IMR-90 (cell line): ENCODE data around the gene F12.

Experiments
- POLR2A ChIP-seq: IDR thresholded peaks from 2 replicates; pipeline ENCODE4 v1.6.1; 2012; ENCODE audit warnings: mild to moderate bottlenecking, low read depth, low read length
- TF ChIP-seq, protein P1 (sequence below): conservative IDR thresholded peaks from 2 replicates; pipeline ENCODE4 v1.5.1; 2012; ENCODE audit warnings: mild to moderate bottlenecking, low read depth, low read length, improper control_type of control experiment

DNA sequence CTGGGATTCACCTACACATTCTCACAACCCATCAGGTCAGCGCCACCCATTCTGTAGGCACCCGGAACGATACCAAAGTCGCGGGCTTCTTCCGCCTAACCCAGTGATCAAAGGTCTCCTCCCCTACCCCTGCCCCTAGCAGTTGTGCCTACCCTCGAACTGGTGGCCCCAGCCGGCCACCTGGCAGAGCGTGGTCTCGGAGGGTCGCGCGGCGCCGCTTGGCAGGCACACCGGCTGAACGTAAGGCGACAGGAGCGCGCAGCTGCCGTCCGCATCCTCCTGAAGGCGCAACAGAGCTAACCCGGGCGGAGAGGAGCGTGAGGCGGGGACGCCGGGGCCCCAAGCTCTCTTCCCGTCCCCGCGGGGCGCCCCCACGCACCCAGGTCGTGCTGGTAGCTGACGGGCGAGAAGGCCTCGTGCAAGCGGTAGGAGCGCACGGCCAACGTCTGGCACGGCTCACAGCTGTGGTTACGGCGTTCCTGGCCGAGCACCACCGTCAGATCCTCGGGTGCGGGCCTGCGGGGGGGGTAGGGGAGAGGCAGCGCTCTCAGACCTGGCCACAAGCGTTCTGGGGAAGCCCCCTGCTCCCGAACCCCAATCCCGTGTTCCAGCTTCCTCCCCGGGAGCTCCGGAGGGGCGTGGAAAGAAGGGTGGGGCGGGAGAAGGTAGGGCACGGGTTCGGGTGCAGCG is 6.1 kb downstream of the F12 start:
- TF ChIP-seq, protein P1, sequence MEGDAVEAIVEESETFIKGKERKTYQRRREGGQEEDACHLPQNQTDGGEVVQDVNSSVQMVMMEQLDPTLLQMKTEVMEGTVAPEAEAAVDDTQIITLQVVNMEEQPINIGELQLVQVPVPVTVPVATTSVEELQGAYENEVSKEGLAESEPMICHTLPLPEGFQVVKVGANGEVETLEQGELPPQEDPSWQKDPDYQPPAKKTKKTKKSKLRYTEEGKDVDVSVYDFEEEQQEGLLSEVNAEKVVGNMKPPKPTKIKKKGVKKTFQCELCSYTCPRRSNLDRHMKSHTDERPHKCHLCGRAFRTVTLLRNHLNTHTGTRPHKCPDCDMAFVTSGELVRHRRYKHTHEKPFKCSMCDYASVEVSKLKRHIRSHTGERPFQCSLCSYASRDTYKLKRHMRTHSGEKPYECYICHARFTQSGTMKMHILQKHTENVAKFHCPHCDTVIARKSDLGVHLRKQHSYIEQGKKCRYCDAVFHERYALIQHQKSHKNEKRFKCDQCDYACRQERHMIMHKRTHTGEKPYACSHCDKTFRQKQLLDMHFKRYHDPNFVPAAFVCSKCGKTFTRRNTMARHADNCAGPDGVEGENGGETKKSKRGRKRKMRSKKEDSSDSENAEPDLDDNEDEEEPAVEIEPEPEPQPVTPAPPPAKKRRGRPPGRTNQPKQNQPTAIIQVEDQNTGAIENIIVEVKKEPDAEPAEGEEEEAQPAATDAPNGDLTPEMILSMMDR, result no peak
- TF ChIP-seq POLR2A, result no peak
